ENCODE results near the gene NR5A1.

Gene NR5A1

DNA sequence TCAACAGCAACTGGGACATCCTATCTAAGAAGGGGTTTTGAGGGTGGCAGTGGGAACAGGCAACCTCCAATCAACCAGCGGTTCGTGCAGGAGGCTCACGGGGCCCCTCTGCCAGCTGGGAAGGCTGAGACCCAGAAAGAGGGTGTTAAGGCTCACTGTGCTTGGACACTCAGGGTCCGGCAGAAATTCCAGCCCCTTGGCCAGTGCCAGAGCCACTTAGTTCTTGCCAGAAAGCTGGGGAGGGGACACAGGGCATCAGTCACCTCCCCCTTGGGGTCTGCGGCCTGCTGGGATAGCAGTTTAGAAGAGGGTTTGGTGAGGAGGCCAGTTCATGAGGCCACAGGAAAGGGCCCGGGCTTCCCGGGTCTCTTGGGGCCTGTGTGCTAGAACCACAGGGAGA, 36.5 kb downstream of the NR5A1 start (continued):
- TF ChIP-seq, protein P1, sequence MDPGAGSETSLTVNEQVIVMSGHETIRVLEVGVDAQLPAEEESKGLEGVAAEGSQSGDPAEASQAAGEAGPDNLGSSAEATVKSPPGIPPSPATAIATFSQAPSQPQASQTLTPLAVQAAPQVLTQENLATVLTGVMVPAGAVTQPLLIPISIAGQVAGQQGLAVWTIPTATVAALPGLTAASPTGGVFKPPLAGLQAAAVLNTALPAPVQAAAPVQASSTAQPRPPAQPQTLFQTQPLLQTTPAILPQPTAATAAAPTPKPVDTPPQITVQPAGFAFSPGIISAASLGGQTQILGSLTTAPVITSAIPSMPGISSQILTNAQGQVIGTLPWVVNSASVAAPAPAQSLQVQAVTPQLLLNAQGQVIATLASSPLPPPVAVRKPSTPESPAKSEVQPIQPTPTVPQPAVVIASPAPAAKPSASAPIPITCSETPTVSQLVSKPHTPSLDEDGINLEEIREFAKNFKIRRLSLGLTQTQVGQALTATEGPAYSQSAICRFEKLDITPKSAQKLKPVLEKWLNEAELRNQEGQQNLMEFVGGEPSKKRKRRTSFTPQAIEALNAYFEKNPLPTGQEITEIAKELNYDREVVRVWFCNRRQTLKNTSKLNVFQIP (CRISPR knock-in tag; IDR thresholded peaks at IDR 0.05; ENCODE audit: borderline replicate concordance, low read depth): no peak
- no peak for TF ChIP-seq GLIS3 (CRISPR knock-in tag; IDR thresholded peaks at IDR 0.05)
- TF ChIP-seq PPARA (CRISPR knock-in tag; IDR thresholded peaks at IDR 0.05; ENCODE audit: borderline replicate concordance): no peak
- no peak for TF ChIP-seq ZC3H10 (CRISPR knock-in tag; IDR thresholded peaks at IDR 0.05)

DNA sequence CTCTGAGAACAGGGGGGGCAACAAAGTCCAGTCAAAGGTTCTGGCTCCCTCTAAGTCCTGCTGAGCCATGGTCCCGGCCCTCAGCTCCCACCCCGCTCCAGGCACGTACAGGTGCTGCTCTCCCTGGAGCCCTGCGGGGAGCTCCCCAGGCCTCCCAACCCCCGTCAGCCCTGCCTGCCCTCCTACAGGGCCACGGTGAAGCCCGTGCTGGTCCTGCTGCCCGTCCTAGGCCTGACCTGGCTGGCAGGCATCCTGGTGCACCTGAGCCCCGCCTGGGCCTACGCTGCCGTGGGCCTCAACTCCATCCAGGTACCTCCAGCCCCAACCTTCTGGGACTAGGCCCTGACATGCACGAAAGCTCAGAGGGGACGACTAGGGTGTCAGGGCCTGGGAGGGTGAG, 36.9 kb downstream of the NR5A1 start:
- ATAC-seq: no peak
- no peak for TF ChIP-seq BACH2 (CRISPR knock-in tag; IDR thresholded peaks at IDR 0.05; ENCODE audit: borderline replicate concordance)
- TF ChIP-seq ESRRG (CRISPR knock-in tag; IDR thresholded peaks at IDR 0.05): no peak
- no peak for TF ChIP-seq ZNF565 (CRISPR knock-in tag; conservative IDR thresholded peaks at IDR 0.05; ENCODE audit: low read depth)
- TF ChIP-seq CSDC2 (CRISPR knock-in tag; IDR thresholded peaks at IDR 0.05): no peak
- TF ChIP-seq ISL1 (CRISPR knock-in tag; IDR thresholded peaks at IDR 0.05): no peak
- no peak for TF ChIP-seq PPARA (CRISPR knock-in tag; IDR thresholded peaks at IDR 0.05; ENCODE audit: borderline replicate concordance)
- TF ChIP-seq ZFP3 (CRISPR knock-in tag; IDR thresholded peaks at IDR 0.05): no peak
- TF ChIP-seq, protein P1 (CRISPR knock-in tag; IDR thresholded peaks at IDR 0.05; ENCODE audit: borderline replicate concordance, low read depth): no peak

DNA sequence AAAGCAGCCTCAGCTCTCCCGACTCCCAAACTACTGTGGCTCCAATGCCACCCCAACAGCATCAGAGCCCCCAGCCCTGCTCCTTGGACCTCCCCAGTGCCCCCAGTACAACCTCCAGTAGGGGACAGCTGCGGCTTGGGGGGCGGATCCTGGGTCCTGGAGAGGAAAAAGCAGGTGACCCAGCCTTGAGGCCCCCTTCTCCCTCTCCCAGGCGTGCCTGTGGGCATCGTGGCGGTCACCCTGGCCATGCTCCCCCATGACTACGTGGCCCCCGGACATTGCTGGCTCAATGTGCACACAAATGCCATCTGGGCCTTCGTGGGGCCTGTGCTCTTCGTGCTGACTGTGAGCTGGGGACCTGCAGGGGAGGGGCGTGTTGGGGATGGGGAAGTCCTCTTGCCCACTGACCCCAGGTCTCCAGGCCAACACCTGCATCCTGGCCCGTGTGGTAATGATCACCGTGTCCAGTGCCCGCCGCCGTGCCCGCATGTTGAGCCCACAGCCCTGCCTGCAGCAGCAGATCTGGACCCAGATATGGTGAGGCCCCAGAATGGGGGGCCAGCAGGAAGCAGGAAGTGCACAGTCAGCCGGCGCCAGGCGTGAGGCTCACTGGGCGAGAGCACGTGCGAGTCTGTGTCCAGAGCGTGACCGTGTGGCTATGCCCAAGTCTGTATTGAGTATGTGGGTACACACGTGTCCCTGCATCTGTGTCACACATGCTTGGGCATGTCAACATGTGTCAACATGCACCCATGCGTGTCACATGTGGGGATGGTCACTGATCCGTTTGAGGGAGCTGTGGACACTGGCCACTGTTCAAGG, 38.0 kb downstream of the NR5A1 start:
- no peak for ATAC-seq
- TF ChIP-seq OSR1 (CRISPR knock-in tag; IDR thresholded peaks at IDR 0.05) (no peak), ZNF8 (CRISPR knock-in tag; IDR thresholded peaks at IDR 0.05) (no peak), ZNF70 (CRISPR knock-in tag; IDR thresholded peaks at IDR 0.05) (no peak), TCF4 (CRISPR knock-in tag; IDR thresholded peaks at IDR 0.05; ENCODE audit: borderline replicate concordance) (no peak), SNAI2 (CRISPR knock-in tag; IDR thresholded peaks at IDR 0.05) (no peak), RARB (CRISPR knock-in tag; IDR thresholded peaks at IDR 0.05) (no peak), ZFP30 (CRISPR knock-in tag; IDR thresholded peaks at IDR 0.05) (no peak), BACH2 (CRISPR knock-in tag; IDR thresholded peaks at IDR 0.05; ENCODE audit: borderline replicate concordance) (no peak), ZC3H10 (CRISPR knock-in tag; IDR thresholded peaks at IDR 0.05) (no peak), PPARA (CRISPR knock-in tag; IDR thresholded peaks at IDR 0.05; ENCODE audit: borderline replicate concordance) (no peak), GLIS3 (CRISPR knock-in tag; IDR thresholded peaks at IDR 0.05) (no peak), ISL1 (CRISPR knock-in tag; IDR thresholded peaks at IDR 0.05) (no peak), TOX (CRISPR knock-in tag; IDR thresholded peaks at IDR 0.05; ENCODE audit: borderline replicate concordance) (no peak)
- TF ChIP-seq, protein P1 (CRISPR knock-in tag; IDR thresholded peaks at IDR 0.05; ENCODE audit: borderline replicate concordance, low read depth): no peak
- TF ChIP-seq, protein P2, sequence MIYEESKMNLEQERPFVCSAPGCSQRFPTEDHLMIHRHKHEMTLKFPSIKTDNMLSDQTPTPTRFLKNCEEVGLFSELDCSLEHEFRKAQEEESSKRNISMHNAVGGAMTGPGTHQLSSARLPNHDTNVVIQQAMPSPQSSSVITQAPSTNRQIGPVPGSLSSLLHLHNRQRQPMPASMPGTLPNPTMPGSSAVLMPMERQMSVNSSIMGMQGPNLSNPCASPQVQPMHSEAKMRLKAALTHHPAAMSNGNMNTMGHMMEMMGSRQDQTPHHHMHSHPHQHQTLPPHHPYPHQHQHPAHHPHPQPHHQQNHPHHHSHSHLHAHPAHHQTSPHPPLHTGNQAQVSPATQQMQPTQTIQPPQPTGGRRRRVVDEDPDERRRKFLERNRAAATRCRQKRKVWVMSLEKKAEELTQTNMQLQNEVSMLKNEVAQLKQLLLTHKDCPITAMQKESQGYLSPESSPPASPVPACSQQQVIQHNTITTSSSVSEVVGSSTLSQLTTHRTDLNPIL (CRISPR knock-in tag; IDR thresholded peaks at IDR 0.05; ENCODE audit: low read depth): no peak
- TF ChIP-seq, protein P3, sequence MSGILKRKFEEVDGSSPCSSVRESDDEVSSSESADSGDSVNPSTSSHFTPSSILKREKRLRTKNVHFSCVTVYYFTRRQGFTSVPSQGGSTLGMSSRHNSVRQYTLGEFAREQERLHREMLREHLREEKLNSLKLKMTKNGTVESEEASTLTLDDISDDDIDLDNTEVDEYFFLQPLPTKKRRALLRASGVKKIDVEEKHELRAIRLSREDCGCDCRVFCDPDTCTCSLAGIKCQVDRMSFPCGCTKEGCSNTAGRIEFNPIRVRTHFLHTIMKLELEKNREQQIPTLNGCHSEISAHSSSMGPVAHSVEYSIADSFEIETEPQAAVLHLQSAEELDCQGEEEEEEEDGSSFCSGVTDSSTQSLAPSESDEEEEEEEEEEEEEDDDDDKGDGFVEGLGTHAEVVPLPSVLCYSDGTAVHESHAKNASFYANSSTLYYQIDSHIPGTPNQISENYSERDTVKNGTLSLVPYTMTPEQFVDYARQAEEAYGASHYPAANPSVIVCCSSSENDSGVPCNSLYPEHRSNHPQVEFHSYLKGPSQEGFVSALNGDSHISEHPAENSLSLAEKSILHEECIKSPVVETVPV (CRISPR knock-in tag; IDR thresholded peaks at IDR 0.05): no peak
- TF ChIP-seq, protein P4, sequence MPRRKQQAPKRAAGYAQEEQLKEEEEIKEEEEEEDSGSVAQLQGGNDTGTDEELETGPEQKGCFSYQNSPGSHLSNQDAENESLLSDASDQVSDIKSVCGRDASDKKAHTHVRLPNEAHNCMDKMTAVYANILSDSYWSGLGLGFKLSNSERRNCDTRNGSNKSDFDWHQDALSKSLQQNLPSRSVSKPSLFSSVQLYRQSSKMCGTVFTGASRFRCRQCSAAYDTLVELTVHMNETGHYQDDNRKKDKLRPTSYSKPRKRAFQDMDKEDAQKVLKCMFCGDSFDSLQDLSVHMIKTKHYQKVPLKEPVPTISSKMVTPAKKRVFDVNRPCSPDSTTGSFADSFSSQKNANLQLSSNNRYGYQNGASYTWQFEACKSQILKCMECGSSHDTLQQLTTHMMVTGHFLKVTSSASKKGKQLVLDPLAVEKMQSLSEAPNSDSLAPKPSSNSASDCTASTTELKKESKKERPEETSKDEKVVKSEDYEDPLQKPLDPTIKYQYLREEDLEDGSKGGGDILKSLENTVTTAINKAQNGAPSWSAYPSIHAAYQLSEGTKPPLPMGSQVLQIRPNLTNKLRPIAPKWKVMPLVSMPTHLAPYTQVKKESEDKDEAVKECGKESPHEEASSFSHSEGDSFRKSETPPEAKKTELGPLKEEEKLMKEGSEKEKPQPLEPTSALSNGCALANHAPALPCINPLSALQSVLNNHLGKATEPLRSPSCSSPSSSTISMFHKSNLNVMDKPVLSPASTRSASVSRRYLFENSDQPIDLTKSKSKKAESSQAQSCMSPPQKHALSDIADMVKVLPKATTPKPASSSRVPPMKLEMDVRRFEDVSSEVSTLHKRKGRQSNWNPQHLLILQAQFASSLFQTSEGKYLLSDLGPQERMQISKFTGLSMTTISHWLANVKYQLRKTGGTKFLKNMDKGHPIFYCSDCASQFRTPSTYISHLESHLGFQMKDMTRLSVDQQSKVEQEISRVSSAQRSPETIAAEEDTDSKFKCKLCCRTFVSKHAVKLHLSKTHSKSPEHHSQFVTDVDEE (CRISPR knock-in tag; IDR thresholded peaks at IDR 0.05): no peak
